ENCODE results near the gene CPZ.

CPZ gene

DNA sequence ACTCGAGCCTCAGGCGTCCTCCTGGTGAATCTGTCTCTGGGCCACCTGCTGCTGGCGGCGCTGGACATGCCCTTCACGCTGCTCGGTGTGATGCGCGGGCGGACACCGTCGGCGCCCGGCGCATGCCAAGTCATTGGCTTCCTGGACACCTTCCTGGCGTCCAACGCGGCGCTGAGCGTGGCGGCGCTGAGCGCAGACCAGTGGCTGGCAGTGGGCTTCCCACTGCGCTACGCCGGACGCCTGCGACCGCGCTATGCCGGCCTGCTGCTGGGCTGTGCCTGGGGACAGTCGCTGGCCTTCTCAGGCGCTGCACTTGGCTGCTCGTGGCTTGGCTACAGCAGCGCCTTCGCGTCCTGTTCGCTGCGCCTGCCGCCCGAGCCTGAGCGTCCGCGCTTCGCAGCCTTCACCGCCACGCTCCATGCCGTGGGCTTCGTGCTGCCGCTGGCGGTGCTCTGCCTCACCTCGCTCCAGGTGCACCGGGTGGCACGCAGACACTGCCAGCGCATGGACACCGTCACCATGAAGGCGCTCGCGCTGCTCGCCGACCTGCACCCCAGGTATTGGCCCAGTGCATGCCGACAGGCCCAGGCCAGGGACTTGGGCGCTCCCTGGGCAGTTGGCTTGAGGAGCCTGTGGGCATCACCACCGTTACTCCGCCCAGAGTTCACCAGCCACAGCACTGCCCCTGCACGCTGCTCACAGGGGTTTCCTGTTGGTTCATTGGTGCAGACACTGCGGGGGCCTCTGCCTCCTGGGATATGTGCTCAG lies 11.3 kb upstream of the CPZ start:
- no peak for DNase-seq

DNA sequence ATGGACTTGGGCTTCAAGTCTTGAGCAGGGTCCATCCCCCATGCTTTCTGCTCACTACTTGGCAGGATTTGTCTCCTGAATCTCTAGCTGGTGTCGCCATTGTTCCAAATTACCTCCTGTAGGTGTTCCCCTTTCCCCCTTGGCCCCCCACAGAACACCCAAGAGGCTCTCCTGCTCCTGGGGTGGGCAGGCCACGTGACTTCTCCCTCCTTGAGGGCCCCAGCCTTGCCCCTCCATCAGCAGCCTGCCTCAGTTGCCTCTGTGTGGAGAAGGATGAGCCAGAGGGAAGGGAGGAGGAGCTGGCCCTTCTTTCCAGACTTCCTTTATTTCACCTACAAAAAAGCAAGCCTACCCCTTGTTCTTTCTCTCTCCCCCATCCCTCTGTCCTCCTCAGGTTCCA lies 10.5 kb upstream of the CPZ start:
- DNase-seq: no peak

DNA sequence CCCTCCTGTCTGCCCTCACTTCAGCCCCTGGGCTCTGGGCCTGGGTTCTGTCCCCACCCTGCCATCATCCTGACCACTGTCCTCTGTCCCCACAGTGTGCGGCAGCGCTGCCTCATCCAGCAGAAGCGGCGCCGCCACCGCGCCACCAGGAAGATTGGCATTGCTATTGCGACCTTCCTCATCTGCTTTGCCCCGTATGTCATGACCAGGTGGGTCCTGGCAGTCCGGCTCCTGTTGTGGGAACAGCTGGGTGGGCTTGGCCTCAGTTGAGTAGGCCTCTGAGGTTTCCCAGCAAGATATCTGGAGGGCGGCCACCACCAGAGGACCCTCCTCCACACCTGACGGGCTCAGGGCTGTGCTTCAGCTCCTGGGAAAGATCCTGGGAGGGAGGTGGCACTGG lies 10.1 kb upstream of the CPZ start:
- no peak for DNase-seq

DNA sequence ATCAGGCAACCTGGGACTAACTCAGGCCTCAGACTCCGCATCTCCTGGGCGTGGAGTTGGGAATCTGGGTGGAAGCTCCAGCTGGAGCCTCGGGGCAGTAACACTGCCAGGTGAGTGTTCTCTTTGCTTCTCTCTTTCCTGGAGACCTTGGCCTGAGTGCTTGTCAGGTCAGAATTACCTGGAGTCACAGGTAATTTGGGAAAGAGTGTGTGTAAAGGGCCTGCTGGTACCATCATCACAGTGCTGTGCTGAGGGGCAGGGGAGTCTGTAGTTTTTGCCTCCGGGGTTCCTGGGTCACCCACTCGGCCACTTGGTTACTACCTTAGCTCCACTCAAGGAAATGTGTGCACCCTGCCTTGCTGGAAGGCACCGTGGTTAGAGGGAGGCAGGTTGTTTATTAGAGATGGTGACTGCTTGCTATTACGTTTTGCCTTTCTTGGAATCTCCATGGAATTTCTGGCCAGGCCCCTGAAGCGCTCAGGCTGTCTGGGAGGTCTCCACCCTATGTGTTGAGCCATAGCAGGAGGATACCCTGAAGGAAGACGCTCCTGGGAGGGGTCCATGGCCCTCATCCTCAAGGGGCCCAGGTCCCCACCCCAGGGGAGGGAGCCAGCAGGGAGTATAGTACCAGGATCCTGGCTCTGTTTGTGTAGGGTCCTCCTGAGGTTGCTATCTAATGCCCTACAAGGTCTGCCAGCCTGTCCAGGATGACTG lies 9.5 kb upstream of the CPZ start:
- DNase-seq: no peak

DNA sequence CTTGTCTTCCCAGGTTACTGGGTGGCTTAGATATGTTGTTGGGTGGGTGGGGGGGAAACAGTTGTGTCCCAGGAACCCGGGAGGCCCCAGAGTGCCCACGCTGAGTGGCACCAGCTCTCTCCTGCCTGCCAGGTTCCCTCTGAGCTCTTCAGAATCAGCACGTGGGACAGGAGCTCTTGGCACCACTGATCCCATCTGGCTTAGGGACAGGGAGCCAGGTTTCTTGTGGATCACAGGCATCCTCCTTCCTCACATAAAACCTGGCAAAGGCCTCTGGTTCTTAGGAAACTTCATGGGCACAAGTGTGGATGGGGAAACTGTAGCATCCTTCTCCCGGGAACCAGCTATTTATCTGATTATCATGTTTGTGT lies 8.9 kb upstream of the CPZ start:
- DNase-seq: no peak

DNA sequence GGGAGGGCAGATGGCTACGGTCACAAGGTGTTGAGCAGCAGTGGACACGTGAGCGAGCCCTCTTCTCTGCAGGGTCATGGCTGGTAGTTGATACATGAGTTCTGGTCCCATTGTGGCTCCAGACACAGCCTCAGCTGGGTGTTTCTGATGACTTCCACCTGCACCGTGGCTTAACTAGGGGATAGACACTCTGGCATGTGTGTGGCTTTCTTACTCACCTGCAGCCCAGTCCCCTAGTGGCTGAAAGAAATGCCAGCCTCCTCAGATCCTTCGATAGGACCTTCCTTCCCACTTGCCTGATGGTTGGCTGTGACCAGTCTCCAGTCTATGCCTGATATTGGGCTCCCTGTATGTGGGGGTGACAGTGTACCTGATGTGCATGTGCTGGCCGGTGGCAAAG lies 7.4 kb upstream of the CPZ start:
- DNase-seq: peak; percentile 48

DNA sequence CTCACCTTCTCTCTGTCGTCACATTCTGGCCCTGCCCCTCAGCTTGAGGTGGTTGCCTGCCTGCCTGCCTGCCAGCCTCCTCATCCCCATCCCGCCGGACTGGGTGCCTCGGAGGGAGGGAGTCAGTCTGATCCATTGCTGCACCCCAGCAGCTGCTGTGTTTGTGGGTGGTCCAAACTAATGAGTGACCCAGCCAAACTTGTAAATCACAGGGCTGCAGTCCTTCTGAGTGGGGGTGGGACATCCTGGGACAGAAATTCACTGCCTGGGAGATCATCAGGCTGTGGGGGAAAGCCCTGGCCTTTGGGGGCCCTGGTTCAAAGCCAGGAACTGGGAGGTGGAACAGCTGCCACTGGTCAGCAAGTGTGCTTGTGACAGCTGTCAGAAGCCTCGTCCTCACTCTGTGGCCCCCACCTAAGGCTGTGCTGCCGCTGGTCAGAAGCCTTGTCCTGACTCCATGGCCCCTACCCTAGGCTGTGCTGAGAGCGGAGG lies 6.8 kb upstream of the CPZ start:
- DNase-seq: no peak

DNA sequence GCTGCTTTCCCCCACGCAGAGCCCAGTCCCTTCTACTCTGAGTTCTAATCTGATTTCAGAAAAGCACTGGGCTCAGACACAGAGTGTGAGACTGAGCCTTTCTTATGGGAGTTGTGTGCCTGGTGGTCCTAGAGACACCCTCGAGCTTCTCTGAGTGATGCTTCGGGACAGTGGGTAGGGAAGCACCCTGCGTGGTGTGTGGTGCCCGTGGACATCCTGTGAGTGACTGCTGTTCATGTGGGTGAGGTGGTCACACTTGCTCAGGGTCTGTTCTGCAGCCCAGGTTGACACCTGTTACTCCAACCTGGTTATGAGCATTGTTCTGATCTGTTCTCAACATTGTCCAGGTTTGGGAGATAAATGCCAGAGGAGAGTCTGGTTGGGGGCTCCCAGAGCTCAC lies 6.3 kb upstream of the CPZ start:
- DNase-seq: no peak

DNA sequence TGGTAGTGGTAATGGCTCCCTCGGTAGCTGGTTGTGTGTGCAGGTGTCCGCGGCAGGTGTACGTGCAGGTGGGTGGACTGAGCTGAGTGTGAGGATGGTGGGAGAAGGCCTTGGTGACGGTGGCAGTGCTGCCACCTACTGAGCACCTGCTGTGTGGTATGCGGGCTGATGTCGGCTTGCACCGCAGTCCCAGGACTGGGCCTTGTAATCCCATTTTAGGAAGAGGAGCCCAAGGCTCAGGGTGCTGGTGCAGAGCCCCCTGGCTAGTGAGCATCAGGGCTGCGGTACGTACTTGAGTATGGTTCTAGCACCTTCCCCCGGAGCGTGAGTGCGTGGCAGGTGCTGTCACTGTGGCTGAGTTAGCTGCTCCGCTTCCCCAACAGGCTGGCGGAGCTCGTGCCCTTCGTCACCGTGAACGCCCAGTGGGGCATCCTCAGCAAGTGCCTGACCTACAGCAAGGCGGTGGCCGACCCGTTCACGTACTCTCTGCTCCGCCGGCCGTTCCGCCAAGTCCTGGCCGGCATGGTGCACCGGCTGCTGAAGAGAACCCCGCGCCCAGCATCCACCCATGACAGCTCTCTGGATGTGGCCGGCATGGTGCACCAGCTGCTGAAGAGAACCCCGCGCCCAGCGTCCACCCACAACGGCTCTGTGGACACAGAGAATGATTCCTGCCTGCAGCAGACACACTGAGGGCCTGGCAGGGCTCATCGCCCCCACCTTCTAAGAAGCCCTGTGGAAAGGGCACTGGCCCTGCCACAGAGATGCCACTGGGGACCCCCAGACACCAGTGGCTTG lies 5.7 kb upstream of the CPZ start:
- DNase-seq: peak; percentile 43

DNA sequence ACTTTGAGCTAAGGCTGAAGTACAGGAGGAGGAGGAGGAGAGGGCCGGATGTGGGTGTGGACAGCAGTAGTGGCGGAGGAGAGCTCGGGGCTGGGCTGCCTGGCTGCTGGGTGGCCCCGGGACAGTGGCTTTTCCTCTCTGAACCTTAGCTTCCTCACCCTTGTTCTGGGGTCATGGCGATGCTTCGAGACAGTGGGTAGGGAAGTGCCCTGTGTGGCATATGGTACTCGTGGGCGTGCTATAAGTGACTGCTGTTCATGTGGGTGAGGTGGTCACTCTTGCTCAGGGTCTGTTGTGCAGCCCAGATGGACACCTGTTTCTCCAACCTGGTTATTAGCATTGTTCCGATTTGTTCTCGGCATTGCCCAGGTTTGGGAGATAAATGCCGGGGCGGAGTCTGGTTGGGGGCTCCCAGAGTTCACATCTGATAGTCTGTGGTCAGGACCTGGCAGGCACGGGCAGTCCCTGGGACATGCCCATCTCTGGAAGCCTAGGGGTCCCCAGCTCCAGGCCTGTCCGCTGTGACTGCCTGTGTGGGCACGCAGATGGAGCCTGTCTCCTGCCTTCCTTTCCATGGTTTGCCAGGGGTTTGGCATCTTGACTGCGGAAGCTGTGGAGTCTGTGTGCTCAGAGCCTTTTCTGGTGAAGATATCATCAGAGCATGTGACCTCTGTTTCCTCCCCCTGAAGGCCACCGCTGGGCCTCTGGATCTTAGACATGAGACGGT lies 4.9 kb upstream of the CPZ start:
- no peak for DNase-seq

DNA sequence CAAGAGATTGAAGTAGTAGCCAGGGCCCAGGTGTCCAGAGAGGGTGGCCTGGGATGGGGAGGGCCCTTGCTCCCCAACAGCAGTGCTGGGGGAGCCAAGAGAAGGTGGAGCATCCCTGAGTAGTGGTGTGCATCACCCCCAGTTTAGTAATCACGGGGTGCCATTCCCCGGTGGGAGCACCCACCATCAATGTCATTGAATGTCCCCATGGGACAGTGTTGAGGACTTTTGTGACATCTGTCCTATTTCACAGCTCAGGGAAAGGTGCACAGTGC lies 4.4 kb upstream of the CPZ start:
- no peak for DNase-seq

DNA sequence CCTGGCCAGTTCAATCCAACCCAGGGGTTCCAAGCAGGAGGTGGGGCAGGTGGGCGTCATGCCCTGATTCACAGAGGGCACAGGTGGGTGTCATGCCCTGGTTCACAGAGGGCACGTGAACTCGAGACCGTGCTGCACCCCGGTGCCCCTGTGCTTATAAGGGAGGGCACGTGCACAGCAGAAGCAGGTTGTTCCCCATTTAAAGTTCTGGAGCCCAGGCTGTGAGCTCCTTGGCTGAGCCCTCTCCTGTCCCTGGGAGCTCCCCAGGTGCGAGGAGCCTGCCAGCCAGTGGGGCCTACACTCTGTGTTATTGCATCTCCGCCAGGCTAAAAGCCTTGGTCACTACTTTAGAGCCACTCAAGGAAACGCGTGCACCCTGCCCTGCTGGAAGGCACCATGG lies 3.2 kb upstream of the CPZ start:
- no peak for DNase-seq

DNA sequence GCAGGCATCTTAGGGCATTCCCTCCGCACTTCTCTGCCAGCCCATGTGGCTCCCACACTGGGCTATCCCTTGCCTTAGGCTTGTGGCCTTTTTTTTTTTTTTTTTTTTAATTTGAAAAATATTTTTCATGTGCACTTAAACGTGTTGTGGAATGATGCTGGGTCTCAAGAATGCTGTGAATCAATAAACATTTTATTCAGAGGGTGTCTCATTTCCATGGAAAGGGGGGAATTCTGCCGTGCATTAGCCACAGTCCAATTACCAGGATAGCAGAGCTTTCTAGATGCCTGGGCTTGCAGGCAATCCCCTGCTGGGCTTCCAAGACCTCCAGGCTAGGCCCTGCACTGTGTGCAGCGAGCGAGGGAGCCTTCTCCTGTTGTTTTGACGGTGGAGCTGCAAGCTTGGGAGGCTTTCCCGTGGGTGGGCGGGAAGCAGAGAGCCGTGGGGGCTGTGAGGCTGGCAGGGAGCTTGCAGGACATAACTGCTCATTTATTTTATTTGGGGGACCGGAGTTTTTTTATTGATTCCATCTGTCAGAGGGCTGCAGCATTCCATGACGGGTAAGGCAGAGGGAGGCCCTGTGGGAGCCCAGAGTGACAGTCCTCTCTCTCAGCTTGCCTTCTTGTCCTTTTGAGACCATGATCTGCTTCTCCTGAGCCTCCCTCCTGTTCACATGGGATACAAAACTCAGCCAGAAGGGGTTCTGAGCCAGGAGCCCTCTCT lies 2.6 kb upstream of the CPZ start:
- no peak for DNase-seq

DNA sequence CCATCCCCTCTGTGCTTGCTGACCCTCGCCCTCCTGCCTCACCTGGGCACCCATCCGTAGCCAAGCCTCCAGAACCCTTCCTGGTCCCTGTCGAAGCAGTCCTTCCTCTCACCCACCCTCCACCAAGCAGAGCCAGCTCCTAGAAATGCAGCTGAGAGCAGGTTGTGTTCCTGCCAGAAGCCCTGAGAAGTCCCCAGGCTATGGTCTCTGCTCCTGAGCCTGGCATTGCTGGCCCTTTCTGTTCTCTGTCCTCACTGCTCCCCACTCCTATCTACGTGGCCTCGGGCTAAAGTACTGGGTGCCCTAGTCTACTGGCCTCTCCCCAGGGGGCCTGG lies 2.1 kb upstream of the CPZ start:
- DNase-seq: no peak

DNA sequence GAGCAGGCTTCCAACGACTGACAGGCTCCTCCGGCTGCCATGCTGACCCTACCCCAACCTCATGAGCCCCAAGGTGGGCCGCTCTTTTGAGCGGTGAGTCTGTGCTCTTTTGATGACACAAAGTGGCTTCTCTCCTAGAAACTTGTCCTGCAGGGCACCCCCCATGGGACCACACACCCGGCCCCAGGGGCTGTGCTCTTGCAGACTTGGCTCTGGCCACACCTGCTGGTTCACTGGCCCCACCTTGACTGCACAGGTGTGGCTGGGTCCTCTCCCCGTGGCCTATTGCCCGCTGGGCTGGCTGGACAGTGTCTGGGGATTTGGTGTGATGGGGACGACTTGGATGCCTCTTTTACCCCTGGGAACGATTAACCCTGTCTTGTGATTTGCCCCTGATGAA lies 1.5 kb upstream of the CPZ start:
- no peak for DNase-seq

DNA sequence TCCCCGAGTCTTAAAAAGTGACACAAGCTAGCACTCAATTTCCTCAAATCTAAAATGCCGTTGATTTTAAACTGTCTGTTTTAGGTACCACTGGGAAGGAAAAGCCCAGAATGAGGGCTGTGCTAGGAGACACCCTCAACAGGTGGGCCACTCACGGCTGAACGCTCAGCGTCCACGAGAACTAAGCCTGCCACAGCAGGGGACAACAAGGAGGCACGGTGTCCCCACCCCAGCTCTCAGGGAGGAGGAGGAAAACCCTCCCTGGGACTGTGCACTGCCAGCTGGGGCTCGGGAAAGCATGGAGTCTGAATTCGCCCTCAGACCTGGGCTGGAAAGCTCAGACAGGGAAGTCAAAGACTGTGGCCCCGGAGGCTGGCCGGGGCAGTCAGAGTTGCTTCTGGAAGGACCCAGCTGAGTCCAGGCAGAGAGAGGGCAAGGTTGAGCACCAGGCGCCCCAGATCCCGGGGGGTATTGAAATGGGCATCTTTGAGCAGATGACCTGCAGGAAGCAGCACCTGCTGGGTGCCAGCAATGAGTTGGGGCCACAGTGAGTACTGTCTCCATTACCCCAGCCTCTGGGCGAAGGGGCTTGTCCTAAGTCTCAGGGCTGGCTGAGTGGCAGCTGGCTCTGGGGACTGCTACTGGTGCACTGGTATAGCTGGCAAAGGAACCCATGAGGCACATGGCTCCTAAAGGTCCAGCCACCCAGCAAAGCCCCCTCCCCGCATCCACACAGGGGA lies 769 bp upstream of the CPZ start:
- DNase-seq: no peak

DNA sequence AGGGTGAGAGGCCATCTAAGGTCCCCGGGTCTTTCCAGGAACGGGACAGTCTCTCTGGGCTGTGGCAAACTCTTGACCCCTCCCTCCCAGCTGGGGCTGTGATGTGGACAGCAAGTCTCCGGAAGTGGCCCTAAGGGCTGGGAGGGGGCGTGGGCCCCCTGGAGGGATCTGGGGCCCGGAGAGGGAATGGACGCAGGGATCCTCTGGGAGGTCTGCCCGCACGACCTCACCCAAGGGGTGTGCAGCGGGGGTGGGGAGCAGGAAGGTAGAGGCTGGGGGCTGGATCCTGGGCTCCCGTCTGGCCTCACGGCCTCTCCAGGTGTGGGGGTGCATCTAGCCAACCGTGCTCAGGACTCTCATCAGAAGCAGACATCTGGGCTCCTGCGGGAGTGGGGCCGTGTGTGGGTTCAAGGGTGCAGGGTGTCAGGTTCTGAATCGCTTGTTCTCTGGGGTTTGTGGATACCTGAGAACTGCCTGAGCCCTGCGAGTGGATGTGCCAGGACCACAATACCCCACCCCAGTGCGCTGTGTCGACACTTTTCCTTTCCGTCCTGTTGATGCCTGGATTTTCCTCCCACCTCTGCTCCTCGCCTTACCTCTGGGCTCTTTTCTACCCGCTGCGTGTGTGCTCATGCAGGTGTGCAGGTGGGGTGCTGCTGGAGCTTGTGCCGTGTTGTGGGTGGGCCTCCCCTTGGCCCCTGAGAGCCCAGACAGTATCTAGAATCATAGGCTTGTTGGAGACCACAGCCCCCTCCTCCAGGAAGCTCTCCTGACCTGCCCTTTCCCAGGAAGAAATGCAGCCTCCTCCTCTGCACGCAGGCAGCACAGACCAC lies 915 bp downstream of the CPZ start:
- no peak for DNase-seq

DNA sequence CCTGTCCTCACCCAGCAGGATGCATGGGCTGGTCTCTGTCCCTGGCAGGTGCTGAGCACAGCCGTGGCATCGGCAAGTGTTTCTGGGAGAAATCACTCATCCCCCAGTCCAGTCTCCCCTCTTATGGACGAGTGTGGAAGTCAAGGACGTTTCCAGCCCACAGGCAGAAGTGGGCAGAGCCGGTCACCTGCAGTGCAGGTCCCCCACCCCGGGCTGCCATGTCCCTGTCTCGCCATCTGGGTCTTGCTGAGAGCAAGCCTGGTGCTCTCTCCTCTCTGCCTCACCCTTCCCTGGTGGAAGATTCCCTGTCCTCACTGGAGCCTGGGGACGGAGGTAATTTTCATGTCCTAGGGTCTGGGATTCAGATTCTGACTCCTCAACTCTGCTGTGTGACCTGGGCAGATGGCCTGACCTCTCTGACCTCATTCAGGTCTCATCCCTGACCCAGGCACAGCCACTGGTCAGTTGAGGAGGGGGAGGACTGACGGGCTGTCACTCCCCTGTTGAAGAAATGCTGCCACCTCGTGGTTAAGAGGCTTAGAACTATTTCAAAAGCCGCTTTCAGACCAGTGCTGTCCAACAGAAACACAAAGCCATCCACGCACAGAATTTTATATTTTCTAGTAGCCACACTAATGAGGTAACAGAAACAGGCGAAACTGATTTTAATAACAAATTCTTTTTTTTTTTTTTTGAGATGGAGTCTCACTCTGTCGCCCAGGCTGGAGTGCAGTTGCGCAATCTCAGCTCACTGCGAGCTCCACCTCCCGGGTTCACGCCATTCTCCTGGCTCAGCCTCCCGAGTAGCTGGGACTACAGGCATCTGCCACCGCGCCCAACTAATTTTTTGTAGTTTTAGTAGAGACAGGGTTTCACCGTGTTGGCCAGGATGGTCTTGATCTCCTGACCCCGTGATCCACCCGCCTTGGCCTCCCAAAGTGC lies 1.8 kb downstream of the CPZ start:
- peak; percentile 62 for DNase-seq

DNA sequence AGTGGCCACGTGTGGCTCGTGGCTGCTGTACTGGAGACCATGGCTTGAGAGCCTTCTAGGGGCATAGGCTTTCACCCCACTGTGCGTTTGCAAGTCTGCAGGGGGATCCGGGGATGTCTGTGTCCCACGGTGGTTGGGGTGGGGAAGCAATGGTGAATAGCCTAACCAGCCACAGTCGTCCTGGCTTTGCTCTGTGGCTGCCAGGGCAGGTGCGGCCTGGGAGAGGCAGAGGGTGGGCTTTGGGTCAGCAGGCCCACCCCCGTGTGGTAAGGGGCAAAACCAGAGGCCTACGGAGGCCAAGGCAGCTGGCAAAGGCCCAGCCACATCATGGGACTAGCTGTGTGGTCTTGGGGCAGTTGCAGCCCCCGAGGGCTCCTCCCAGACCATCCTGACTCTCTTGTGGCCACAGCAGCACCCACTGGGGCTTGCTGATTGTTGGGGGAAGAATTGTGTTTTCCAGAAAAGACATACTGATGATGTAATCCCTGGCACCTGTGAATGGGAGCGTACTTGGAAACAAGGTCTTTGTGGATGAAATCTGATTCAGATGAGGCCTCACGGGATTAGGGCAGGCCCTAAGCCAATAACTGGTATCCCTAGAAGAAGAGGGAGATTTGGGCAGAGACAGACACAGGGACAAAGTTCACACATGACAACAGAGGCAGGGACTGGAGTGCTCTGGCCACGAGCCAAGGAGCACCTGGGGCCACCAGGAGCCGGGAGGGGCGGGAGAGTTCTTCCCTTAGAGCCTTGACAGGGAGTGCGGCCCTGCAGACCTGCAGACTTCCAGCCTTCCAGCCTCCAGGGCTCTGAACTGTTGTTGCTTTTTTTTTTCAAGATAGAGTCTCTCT lies 2.9 kb downstream of the CPZ start:
- no peak for DNase-seq
